HL-60/S4 treated with phorbol 12-myristate 13-acetate at 8.2 ng/mL for 4 days and 3 days (cell line): ENCODE data around the gene ACVR1.

ENCODE experiments used
- in situ Hi-C: fragments of 300-500 bp; cut with MboI; formaldehyde crosslinking; loops from 2 replicates; pipeline ENCODE4 v1.15.0; 2022; ENCODE audit warnings: low sequenced_read_pairs

ACVR1 gene

GRCh38 chr2:157857881-157858280, 18.2 kb downstream of the ACVR1 start:
- in situ Hi-C loops = no loop called here

GRCh38 chr2:157856187-157856515, 20.0 kb downstream of the ACVR1 start:
- in situ Hi-C loops = no loop called here

GRCh38 chr2:157853820-157854219, 22.3 kb downstream of the ACVR1 start:
- in situ Hi-C loops = no loop called here

GRCh38 chr2:157853211-157853610, 22.9 kb downstream of the ACVR1 start:
- in situ Hi-C loops = no loop called here

- in situ Hi-C loops = no loop called here
Measured at GRCh38 chr2:157849591-157849990, 26.5 kb downstream of the ACVR1 start.

GRCh38 chr2:157848213-157848612, 27.9 kb downstream of the ACVR1 start:
- in situ Hi-C loops = no loop called here

GRCh38 chr2:157845081-157845480, 31.0 kb downstream of the ACVR1 start:
- in situ Hi-C loops = no loop called here

GRCh38 chr2:157843935-157844334, 32.2 kb downstream of the ACVR1 start:
- in situ Hi-C loops = no loop called here

GRCh38 chr2:157843081-157843480, 33.0 kb downstream of the ACVR1 start:
- in situ Hi-C loops = no loop called here

GRCh38 chr2:157842106-157842879, 33.8 kb downstream of the ACVR1 start:
- in situ Hi-C loops = no loop called here

- in situ Hi-C loops = no loop called here
Measured at GRCh38 chr2:157841485-157841884, 34.6 kb downstream of the ACVR1 start.

GRCh38 chr2:157840568-157841156, 35.5 kb downstream of the ACVR1 start:
- in situ Hi-C loops = no loop called here

GRCh38 chr2:157839822-157840221, 36.3 kb downstream of the ACVR1 start:
- in situ Hi-C loops = no loop called here

- in situ Hi-C loops = no loop called here
Measured at GRCh38 chr2:157839162-157839801, 36.8 kb downstream of the ACVR1 start.

GRCh38 chr2:157838442-157839161, 37.5 kb downstream of the ACVR1 start:
- in situ Hi-C loops = no loop called here

- in situ Hi-C loops = no loop called here
Measured at GRCh38 chr2:157837851-157838441, 38.2 kb downstream of the ACVR1 start.

- in situ Hi-C loops = no loop called here
Measured at GRCh38 chr2:157836531-157836930, 39.6 kb downstream of the ACVR1 start.

- in situ Hi-C loops = no loop called here
Measured at GRCh38 chr2:157835425-157835824, 40.7 kb downstream of the ACVR1 start.

- in situ Hi-C loops = no loop called here
Measured at GRCh38 chr2:157835006-157835405, 41.1 kb downstream of the ACVR1 start.

GRCh38 chr2:157833721-157834120, 42.4 kb downstream of the ACVR1 start:
- in situ Hi-C loops = no loop called here
